Measurements from ENCODE around the gene CALM1.

Gene CALM1

GRCh38 chr14:90454041-90455000, 57.5 kb downstream of the CALM1 start:
- no peak for TF ChIP-seq FOXP2 (optimal IDR thresholded peaks at IDR 0.05; ENCODE audit: borderline replicate concordance, extremely low read depth, extremely low read length, insufficient read depth)
- no peak for TF ChIP-seq TAF1 (IDR thresholded peaks at IDR 0.05; ENCODE audit: borderline replicate concordance, insufficient read depth, low read length)
- TF ChIP-seq SIN3A (IDR thresholded peaks at IDR 0.05; ENCODE audit: borderline replicate concordance, insufficient read depth, low read length) = no peak
- TF ChIP-seq POLR2AphosphoS5 (IDR thresholded peaks at IDR 0.05; ENCODE audit: low read depth, low read length) = no peak
- TF ChIP-seq REST (IDR thresholded peaks at IDR 0.05; ENCODE audit: insufficient read depth in 1 of 2, low read depth in 2 of 2, low read length in 2 of 2) = no peak

GRCh38 chr14:90455100-90455571, 58.3 kb downstream of the CALM1 start:
- TF ChIP-seq TAF1 (IDR thresholded peaks at IDR 0.05; ENCODE audit: borderline replicate concordance, insufficient read depth, low read length) (no peak), FOXP2 (optimal IDR thresholded peaks at IDR 0.05; ENCODE audit: borderline replicate concordance, extremely low read depth, extremely low read length, insufficient read depth) (no peak), POLR2AphosphoS5 (IDR thresholded peaks at IDR 0.05; ENCODE audit: low read depth, low read length) (no peak), REST (IDR thresholded peaks at IDR 0.05; ENCODE audit: insufficient read depth in 1 of 2, low read depth in 2 of 2, low read length in 2 of 2) (no peak), SIN3A (IDR thresholded peaks at IDR 0.05; ENCODE audit: borderline replicate concordance, insufficient read depth, low read length) (no peak)

- TF ChIP-seq POLR2AphosphoS5 (IDR thresholded peaks at IDR 0.05; ENCODE audit: low read depth, low read length) (no peak), SIN3A (IDR thresholded peaks at IDR 0.05; ENCODE audit: borderline replicate concordance, insufficient read depth, low read length) (no peak), TAF1 (IDR thresholded peaks at IDR 0.05; ENCODE audit: borderline replicate concordance, insufficient read depth, low read length) (no peak), FOXP2 (optimal IDR thresholded peaks at IDR 0.05; ENCODE audit: borderline replicate concordance, extremely low read depth, extremely low read length, insufficient read depth) (no peak), REST (IDR thresholded peaks at IDR 0.05; ENCODE audit: insufficient read depth in 1 of 2, low read depth in 2 of 2, low read length in 2 of 2) (no peak)
These were observed 59.7 kb downstream of the CALM1 start for GRCh38 chr14:90456551-90456950.

- no peak for TF ChIP-seq POLR2AphosphoS5 (IDR thresholded peaks at IDR 0.05; ENCODE audit: low read depth, low read length)
- no peak for TF ChIP-seq TAF1 (IDR thresholded peaks at IDR 0.05; ENCODE audit: borderline replicate concordance, insufficient read depth, low read length)
- TF ChIP-seq SIN3A (IDR thresholded peaks at IDR 0.05; ENCODE audit: borderline replicate concordance, insufficient read depth, low read length) = no peak
- no peak for TF ChIP-seq REST (IDR thresholded peaks at IDR 0.05; ENCODE audit: insufficient read depth in 1 of 2, low read depth in 2 of 2, low read length in 2 of 2)
These were observed 60.4 kb downstream of the CALM1 start for GRCh38 chr14:90457186-90457585.
